Measurements from ENCODE around the gene CBFA2T3.

CBFA2T3 gene

DNA sequence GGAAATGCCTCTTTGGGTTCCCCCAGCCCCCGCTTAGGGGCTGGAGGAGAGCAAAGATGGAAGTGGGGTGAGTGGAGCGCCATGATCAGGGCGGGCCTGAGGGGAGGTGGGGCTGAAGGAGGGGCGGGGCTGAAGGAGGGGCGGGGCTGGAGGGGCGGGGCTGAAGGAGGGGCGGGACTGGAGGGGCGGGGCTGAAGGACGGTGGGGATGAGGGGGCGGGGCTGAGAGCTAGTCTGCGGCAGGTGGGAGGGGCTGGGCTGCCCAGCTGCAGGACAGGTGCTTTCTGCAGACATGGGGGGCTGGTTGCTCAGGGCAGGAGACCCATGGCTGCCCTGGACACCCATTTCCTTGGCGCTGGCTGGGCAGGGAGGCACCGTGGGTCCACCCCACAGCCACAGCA lies 71.4 kb downstream of the CBFA2T3 start:
- no peak overlapping the region for H3K27ac ChIP-seq
- TF ChIP-seq, protein P1, sequence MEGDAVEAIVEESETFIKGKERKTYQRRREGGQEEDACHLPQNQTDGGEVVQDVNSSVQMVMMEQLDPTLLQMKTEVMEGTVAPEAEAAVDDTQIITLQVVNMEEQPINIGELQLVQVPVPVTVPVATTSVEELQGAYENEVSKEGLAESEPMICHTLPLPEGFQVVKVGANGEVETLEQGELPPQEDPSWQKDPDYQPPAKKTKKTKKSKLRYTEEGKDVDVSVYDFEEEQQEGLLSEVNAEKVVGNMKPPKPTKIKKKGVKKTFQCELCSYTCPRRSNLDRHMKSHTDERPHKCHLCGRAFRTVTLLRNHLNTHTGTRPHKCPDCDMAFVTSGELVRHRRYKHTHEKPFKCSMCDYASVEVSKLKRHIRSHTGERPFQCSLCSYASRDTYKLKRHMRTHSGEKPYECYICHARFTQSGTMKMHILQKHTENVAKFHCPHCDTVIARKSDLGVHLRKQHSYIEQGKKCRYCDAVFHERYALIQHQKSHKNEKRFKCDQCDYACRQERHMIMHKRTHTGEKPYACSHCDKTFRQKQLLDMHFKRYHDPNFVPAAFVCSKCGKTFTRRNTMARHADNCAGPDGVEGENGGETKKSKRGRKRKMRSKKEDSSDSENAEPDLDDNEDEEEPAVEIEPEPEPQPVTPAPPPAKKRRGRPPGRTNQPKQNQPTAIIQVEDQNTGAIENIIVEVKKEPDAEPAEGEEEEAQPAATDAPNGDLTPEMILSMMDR (IDR thresholded peaks at IDR 0.05): no peak
- no peak for TF ChIP-seq ZFX (IDR thresholded peaks at IDR 0.05; ENCODE audit: borderline replicate concordance)

DNA sequence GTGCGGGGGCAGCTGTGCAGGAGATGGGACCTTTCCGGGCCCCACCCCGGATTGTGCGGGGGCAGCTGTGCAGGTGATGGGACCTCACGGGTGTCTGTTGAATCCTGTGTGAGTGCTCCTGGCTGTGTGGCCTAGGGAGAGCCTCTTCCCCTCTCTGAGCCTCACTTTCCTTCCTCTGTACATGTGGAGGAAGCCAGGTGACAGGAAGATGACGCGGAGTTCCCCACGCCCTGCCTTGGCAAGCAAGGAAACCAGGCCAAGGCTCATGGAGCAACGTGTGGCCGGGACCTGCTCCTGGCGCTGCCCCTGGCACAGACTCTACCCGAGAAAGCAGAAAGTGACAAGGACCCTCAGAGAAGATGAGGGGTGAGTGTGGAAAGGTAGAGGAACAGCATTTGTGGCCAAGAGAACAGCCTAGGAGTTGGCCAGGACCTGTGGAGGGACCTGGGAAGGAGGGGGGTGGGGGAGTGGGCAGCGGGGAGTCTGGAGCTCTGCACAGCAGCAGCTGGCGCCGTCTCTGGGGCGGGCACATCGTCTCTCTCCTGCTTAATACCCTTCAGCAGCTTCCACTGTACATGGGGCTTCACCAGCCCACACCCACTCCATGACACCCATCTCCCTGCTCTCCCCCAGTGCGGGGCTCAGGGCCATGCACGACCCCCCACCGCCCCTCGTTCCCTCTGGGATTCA lies 72.2 kb downstream of the CBFA2T3 start:
- no peak overlapping the region for H3K27ac ChIP-seq
- TF ChIP-seq, protein P1 (IDR thresholded peaks at IDR 0.05): no peak
- TF ChIP-seq ZFX (IDR thresholded peaks at IDR 0.05; ENCODE audit: borderline replicate concordance): no peak

DNA sequence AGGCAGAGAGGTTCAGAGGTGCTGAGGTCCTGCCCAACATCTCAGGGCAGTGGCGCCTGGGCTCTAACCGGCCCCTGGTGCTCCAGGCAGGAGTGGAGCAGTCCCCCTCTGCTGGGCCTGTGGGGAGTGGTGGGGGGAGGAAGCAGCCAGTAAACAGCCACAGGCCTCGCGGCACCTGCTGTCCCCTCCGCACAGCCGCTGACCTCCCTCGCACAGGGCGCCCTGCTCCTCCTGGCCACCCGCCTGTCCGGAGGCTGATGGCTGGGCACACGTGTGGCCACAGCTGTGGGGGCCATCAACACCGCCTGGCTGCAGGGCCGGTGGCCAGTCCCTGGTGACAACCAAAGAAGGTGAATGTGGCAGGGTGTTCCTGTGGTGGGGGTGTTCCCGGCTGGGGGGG lies 73.7 kb downstream of the CBFA2T3 start:
- no peak overlapping the region for H3K27ac ChIP-seq
- no peak for TF ChIP-seq ZFX (IDR thresholded peaks at IDR 0.05; ENCODE audit: borderline replicate concordance)
- TF ChIP-seq, protein P1 (IDR thresholded peaks at IDR 0.05): no peak

DNA sequence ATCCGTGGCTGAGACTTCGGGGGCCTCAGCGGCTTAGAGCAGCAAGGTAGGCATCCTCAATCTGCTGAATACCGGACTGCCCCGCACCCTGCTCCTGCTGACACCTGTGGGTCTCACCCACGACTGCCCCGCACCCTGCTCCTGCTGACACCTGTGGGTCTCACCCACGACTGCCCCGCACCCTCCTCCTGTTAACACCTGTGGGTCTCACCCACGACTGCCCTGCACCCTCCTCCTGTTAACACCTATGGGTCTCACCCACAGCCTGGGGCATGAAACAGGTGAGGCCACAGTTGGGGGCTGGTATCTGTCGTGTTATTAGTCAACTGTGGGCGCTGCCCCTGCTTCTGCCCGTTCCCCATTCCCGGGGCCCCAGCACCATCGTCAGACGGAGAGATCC lies 74.3 kb downstream of the CBFA2T3 start:
- no peak for TF ChIP-seq ZFX (IDR thresholded peaks at IDR 0.05; ENCODE audit: borderline replicate concordance)
- TF ChIP-seq, protein P1 (IDR thresholded peaks at IDR 0.05): no peak
- H3K27ac ChIP-seq: no peak overlapping the region

DNA sequence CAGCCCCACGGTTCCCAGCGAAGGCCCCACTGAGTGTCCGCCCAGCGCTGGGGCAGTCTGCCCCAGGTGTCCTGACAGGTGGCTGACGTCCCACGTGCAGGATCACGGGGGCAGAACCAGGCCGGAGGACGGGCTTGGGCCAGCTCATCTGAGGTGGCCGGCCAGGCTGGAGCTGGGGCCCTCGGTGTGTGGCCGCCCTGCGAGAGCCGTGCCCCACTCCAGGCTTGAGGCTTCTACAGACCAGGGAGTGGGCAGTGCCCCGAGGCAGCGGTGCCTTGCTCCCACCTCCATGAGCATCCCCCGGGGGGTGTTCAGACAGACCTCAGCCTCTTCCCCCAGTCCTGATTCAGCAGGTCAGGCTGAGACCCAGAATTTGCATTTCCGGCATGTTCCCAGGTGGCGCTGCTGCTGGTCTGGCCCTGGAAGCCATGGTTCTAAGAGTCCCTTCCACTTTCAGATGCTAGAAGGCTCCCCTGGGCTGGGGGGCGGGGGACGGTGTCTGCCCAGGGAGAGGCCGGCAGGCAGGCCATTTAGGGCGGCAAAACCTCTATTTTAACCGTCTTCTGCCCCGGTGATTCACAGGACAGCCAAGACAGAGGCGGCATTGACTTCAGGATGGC lies 75.2 kb downstream of the CBFA2T3 start:
- TF ChIP-seq, protein P1 (IDR thresholded peaks at IDR 0.05): 0 out of 2 replicates have a peak, but pooled peaks have one; percentile 19
- TF ChIP-seq ZFX (IDR thresholded peaks at IDR 0.05; ENCODE audit: borderline replicate concordance): no peak
- H3K27ac ChIP-seq: no peak overlapping the region

DNA sequence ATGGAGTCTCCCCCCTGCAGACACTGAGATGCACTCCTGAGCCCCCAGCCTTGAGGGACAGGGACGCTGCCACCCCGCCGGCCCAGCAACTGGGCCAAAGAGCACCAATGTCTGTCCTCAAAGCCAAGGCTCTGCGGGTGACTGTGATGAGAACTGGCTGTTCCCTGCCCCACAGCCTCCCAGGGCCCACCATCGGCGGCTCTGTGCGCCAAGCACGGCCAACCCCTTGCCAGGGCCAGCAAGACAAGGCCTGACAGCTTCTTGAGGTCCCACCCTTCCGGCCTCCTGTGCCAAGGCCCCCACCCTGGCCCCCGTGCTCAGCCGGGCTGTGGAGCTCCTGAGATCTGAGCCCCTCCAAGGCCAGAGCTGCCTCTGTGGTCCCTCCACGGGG lies 76.3 kb downstream of the CBFA2T3 start:
- H3K27ac ChIP-seq: no peak overlapping the region
- TF ChIP-seq, protein P1 (IDR thresholded peaks at IDR 0.05): no peak
- TF ChIP-seq ZFX (IDR thresholded peaks at IDR 0.05; ENCODE audit: borderline replicate concordance): no peak

All from 22Rv1 (cell line).